HepG2 (cell line): Measurements from ENCODE around the gene DNMT3A.

Experiments used
- NCOA2 ChIP-seq: sonication (generic); formaldehyde crosslinking; IDR thresholded peaks from 2 replicates; pipeline ENCODE4 v1.8.0; 2022; ENCODE audit warnings: inconsistent platforms
- ZKSCAN1 ChIP-seq: fragments of 150-350 bp; IDR thresholded peaks from 2 replicates; pipeline ENCODE4 v1.6.1; 2014; ENCODE audit warnings: low read length

DNA sequence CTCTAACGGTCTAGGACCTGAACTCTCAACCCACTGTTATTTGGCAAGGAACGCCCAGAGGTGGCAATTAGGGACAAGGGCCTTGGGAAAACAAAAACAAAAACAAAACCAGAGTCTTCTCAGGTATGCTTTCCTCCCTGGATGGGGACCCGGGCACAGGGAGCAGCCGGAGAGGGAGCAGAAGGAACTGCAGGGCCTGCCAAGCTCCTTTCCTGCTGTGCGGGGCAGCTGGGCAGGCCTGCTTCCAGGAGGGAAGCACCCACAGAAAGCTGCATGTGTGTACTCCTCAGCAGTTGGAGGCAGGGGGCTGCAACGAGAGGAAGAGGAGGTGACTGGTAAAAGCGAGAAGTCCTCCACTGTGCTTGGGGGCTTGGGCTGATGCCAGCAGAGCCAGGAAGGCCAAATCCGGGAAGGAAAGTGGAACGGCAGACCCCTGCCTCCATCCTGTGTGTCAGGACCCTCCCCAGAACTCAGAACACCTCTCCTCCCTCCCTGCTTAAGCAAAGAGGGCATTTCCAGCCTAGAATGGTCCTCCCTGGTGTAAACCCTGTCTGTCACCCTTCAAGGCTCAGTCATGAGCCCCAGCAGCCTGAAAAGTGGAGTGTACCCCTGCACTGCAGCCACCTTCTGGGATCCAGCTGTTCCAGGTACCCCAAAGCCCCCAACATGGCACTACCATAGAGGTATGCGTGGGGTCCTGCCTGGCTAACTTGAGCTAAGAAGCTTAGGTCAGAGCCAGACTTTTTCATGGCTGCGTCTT lies 56.3 kb downstream of the DNMT3A start:
- TF ChIP-seq NCOA2 (CRISPR knock-in tag) (no peak), ZKSCAN1 (no peak)
